HG03469 (cell line): ENCODE measurements around the gene EVX2.

Experiments used
- ATAC-seq: cut with Tn5 transposase; IDR thresholded peaks from one replicate; pipeline ENCODE4 v1.9.1; 2021; ENCODE audit warnings: mild to moderate bottlenecking, moderate library complexity, moderate number of reproducible peaks; ENCODE audit not compliant: unreplicated experiment

The EVX2 gene

GRCh38 chr2:176122052-176122682, 38.4 kb upstream of the EVX2 start:
- no peak for ATAC-seq

- ATAC-seq: no peak
Observed at GRCh38 chr2:176121190-176122051, 37.7 kb upstream of the EVX2 start.

- no peak for ATAC-seq
Observed at GRCh38 chr2:176120364-176121189, 36.8 kb upstream of the EVX2 start.

GRCh38 chr2:176118601-176119339, 35.0 kb upstream of the EVX2 start:
- ATAC-seq: no peak

GRCh38 chr2:176117823-176118371, 34.1 kb upstream of the EVX2 start:
- ATAC-seq: no peak

GRCh38 chr2:176117162-176117822, 33.5 kb upstream of the EVX2 start:
- ATAC-seq: no peak

GRCh38 chr2:176115883-176116813, 32.4 kb upstream of the EVX2 start, which contains the start of gene HOXD10:
Gene HOXD10 (plus strand): TSS chr2:176116778. CDS start chr2:176116834, 56 bp downstream.
- no peak for ATAC-seq

GRCh38 chr2:176114930-176115625, 31.3 kb upstream of the EVX2 start:
- ATAC-seq: no peak

- no peak for ATAC-seq
Observed at GRCh38 chr2:176114120-176114929, 30.6 kb upstream of the EVX2 start.

GRCh38 chr2:176112375-176113302, 28.9 kb upstream of the EVX2 start:
- no peak for ATAC-seq

GRCh38 chr2:176111846-176112374, 28.1 kb upstream of the EVX2 start:
- ATAC-seq: no peak

- no peak for ATAC-seq
Observed at GRCh38 chr2:176111309-176111663, 27.5 kb upstream of the EVX2 start.

- no peak for ATAC-seq
Observed at GRCh38 chr2:176110415-176111308, 26.9 kb upstream of the EVX2 start.

- no peak for ATAC-seq
Observed at GRCh38 chr2:176109946-176110345, 26.2 kb upstream of the EVX2 start.
